ENCODE results near the gene CD40.

CD40 gene

DNA sequence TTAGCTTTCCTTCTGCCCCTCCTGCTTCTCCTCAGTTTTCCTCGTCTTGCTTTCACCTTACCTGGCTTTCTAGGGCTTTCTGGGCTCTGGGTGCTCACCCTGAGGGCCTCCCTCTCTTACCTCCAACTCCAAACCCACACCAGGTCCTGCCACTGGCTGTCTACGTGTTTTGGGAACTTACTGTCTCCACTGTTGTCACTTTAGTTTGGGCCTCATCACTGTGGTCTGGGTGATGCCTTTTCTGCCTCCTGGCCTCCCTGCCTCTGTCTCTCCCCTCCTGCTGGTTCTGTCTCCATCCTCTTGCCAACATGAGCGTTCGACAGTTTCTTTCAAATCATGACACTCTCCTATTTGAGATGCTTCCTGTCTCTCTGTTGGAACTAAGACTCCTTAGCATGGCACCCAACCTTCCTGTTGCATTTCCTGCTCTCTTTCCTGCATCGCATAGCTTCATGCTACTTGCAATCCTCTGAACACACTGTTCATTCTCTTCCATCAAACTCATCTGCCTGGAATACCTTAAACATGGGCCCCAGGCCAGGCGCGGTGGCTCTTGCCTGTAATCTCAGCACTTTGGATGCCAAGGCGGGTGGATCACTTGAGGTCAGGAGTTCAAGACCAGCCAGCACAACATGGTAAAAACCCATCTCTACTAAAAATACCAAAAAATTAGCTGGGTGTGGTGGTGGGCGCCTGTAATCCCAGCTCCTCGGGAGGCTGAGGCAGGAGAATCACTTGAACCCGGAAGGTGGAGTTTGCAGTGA is 5.5 kb downstream of the CD40 start:
- no peak for DNase-seq

DNA sequence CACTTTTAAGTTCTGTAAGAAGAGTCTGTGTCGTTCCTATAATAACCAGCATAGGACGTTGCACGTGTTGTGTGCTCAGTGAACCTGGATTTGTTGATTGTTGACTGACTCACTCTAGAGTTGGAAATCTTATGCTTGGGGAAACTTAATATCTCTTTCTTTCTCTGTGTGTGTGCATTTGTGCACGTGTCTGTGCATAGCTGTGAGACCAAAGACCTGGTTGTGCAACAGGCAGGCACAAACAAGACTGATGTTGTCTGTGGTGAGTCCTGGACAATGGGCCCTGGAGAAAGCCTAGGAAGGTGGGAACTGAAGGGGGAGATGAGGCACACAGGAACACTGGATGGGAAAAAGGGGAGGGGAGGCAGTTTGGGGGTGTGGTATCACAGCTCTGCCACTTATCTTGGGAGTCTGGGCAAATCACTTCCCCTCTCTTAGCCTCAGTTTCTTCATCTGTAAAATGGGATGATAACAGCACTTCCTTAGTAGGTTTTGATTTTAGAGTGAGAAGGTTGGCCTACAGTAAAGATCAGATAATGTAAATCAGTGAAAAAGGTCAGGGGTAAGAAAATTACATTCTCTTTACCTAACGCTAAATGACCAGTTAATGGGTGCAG is 8.4 kb downstream of the CD40 start:
- DNase-seq = no peak

DNA sequence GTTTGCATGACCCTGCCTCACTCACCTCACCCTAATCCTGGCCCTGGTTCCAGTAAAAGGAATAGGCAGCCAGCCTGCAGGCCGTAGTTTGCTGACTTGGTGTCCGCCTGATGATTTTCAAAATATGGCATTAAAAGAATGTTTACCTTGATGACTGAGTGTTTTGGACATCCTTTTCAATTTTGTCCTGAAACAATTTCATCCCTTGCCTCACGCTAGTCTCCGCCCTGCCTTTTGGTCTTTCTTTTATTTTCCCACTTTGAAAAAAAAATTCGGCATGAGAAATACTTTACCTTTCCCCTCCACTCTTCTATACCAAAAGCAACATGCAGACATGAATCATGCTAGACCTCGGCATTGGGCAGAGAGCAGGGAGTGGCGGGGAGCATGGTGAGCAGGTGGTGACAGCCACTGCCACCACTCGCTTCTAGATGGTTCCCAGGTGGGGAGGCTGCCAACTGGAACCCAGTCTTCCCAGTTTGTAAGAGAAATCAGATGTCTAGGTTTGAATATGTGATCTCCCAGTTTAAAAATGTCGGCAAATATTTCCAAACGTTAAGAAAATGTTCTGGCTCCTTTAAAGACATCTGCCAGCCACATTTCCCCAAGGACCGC is 9.4 kb downstream of the CD40 start:
- DNase-seq = no peak

DNA sequence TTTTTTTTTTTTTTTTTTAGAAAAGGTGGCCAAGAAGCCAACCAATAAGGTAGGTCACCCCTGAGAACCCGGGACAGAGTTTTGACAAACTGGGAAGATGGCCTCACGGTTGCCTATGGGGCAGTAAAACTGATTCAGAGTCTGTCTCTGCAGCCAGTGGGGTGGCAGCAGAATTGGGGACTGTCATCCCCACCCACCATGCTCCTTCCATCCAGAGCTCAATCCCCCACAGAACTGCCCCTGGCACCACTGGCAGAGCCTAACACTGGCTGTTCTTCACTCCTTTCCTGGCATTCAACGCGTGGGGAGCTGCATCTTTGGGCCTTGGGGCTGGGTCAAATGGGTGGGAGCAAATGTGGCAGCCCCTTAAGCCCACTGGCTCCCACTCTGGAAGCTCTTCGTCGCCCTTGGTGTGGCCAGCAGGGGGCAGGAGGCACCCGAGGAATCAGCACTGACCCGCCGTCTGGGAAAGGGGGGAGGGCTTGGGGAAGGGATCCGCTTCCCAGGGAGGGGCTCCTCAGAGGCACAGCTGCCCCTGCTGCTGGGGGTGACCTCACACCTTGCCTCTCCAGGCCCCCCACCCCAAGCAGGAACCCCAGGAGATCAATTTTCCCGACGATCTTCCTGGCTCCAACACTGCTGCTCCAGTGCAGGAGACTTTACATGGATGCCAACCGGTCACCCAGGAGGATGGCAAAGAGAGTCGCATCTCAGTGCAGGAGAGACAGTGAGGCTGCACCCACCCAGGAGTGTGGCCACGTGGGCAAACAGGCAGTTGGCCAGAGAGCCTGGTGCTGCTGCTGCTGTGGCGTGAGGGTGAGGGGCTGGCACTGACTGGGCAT is 10.4 kb downstream of the CD40 start:
- no peak for DNase-seq

DNA sequence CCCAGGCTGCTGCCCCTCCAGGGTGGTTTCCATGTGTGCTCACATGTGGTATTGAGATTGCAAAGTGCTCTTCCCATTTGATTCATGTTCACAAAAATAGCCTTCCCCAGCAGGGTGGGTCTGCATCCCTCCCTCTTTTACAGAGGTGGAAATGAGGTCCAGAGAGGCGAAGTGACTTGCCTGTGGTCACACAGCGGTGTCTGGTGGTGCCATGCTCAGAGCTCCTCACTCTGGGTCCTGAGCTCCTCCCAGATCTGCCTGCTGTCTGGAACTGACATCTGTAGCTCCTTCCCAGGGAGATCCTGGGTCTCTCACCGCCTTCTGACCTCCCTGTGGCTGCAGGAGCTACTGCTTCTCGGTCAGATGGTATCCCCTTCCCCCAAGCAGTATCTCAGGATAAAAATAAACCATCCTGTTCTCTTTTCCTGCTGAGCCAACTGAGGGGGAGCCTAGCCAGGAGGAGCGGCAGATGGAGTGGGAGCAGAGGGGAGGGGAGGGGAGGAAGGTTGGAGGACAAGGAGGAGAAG is 11.9 kb downstream of the CD40 start:
- DNase-seq = no peak

DNA sequence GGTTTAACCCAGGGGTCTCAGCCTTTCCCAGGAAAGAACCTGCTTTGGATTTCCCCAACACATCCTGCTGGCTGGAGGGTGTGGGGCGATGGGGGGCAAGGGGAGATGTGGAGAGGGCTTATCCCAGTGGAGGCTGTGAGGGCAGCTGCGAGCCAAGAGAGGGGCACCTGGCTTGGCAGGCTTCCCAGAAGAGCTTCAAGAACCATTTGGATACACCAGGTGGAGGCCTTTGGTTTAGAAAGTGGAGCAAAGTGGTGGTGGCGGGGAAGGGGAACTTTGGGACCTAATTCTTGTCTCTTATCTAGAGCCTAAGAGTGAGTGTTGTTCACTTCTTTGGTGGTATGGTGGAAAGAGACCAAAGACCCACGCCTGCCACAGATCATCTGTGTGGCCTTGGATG is 12.4 kb downstream of the CD40 start:
- DNase-seq = no peak

DNA sequence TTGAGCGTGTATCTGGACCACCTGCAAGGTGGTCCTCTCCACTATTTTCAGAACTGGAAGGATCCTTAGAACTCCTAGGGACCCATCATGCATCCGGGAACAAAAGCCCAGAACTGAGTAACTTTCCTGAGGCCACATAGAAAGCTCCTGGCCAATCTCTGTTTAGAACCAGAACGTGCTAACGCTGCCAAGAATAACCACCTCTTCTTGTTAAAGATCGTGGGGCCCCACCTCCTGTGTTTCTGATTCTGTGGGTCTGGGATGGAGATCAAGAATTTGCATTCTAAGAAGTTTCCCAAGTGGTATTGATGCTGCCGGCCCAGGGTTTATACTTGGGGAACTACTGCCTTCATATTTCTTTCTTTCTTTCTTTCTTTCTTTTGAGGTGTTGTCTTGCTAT is 13.3 kb downstream of the CD40 start:
- no peak for DNase-seq

DNA sequence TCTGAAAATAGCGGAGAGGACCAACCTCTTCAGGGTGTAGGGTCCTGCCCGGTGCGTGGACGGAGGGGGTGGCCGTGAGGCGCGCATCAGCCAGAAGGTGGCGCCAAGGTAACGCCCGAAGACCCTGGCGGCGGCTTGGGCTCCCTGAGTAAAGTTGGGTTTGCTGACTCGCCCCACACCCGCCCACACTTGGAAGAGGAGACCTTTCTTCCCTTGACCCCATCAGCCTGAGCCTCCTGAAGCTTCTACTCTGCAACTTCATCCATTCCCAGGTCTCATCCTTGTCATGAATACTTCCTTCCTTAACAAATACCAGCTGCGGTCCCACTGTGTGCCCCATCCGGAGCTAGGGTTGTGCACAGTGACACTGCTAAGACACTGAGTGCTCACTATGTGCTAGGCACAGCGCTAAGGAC is 14.6 kb downstream of the CD40 start:
- peak; percentile 44 for DNase-seq

DNA sequence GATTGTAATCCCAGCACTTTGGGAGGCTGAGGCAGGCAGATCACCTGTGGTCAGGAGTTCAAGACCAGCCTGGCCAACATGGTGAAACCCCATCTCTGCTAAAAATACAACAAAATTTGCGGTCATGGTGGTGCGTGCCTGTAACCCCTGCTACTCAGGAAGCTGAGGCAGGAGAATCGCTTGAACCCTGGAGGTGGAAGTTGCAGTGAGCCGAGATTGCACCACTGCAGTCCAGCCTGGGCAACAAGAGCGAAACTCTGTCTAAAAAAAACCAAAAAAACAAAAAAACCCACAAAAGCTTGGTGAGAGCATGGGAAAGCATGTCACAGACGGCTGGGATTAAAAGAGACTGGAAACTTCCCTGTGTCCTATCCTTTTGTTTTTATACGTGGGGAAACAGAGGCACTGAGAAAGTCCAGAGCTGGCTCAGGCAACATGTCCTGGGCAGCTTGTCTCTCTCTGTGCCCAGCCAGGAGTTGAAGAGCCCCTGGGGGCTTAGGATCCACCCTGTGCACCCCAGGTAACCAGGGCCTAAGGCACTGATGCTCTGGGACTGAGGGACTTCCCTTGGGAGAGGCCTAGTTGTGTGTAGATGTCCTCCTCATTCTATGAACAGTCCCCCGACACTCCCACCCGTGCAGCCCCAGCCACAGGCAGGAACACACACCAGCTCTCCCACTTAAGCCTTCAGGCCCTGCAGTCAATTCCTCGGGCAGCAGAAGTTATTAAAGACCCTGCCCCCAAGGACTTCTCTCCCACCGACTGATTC is 16.0 kb downstream of the CD40 start:
- DNase-seq = no peak

DNA sequence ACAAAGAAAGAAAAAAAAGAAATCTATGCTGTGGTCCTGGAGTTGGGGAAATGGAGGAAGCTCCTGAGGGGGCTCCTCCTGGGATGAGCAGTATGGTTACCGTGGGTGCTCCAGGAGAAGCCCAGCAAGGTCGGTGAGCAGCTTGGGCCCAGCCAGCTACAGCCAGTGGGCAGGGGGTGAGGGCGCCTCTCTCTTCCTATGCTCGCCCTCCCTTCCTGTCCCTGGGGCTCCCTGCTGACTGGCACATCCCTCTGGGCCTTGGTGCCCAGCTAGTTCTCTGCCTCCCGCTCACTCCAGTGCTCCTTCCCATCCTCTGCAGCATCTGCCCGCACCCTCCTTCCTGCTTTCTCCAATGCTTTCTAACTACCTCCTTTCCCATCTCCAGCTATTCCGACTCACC is 16.6 kb downstream of the CD40 start:
- DNase-seq = no peak

DNA sequence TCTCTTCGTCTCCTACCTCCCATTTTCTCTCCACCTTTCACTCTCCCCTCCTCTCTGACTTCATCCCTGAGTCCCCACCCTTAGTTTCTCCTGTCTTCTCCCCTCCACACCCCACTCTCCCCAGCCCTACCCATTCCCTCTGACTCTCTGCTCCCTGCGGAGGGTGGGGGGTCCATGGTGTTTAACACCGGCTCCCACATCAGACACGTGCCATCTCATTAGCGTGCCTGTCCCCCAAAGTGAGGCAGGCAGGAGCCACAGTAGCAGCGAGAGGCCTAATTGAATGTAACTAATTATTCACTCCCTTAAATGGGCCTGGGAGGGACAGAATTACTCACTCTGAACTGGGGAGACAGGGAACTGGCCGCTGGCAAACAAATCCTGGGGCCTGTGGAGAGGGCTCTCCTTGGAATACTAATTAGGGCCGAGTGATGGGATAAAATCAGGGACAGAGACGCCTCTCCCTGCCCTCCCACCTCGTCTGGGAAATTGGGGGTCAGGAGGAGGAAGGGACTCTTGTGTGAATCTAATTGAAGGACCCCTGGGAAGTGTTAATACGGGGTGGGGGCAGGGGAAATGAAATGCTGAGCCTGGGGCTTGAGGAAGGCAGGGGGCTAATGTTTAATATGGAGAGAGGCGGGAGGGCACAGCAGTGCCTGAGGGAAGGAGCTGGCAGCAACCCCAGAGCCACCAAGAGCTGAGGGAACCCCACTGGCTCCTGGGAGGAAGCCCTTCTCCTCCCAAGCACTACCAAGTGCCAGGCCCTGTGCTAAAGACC is 17.9 kb downstream of the CD40 start:
- no peak for DNase-seq

DNA sequence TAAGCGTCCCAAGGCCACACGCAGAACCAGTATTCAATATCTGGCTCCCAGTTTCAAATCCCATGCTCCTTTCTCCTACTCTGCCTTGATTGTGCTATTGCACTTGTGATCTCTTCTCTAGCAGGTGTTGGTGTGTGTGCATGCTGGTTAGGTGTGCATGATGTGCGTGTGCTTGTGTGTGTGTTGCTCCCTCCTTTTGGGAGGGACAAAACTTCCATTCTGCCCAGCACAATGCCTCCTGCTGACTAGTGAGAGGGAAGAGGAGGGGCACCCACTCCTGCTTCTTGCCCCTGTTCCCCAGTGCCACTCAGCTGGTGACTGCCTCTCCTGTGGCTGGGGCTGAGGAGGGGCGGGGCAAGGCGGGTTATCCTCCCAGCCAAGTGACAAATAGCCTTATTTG is 19.7 kb downstream of the CD40 start:
- DNase-seq = no peak

DNA sequence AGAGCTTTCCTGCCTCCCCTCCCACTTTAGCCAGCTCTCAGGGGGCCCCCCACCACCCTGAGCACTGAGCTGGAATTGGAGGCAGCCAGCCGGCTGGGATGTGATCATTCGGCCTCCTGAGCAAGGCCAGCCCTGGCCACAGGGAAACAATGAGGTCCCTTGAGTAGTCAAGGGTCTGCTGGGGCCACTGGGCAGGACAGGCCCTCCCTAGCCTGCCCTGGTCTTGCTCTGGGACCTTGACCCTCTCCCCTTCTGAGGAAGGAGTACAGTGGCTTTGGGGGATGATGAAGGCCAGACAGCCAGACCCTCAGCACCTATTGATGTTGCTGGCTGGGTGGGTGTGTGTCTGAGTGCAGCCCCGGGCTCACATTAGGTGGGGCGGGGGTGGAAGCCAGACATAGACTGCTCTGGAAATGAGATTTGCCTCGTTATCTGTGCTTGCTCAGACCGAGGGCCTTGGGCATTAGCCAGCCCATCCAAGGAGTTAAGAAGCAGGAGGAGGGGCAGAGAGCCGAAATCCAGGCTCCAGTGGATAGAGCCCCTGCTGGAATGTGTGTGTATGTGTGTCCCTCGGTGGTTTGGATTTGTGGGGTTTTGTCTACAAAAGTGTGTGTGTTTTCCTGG is 21.3 kb downstream of the CD40 start:
- DNase-seq = no peak

DNA sequence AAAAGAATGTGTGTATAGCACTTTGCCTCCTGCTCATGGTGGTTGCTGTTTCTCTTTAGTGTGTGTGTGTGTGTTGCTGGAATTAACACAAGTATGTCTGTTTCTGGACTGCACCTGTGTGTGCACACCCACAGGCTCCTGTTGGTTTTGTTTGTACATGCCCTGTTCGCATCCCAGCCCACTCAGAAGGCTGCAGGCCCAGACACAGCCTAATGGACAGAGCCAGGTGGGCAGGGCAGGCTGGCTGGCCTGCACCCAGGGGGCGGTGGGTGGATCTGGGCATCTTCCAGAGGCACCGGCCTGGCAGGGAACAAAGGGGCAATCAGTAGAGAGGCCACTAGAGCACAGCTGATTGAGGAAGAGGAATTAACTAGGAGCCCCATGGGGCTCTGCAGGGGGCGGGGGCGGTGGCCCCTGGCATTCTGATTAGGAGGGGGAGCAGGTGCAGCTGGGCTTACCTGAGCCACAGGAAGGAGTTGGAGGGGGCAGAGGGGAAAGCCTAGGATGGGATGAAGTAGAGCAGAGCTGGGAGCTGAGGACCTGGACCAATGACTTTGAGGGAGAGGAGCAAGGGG is 21.9 kb downstream of the CD40 start:
- DNase-seq = no peak

DNA sequence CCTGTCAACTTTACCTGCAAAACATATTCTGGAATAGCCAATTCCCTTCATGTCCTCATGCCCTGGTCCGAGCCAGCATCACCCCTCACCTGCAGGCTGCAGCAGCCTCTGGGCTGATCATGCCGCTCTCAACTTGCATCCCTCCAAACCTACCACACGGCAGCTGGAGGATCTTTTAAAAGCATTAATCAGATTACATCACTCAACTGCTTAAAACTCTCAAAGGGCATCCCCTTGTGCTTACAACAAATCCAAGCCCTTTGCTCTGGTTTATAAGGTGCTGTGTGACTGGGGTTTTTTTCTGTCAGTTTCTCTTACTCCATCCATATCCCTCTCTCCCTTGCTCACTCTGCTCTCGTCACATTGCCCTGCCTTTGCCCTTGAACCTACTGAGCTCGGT is 24.0 kb downstream of the CD40 start:
- DNase-seq = no peak

DNA sequence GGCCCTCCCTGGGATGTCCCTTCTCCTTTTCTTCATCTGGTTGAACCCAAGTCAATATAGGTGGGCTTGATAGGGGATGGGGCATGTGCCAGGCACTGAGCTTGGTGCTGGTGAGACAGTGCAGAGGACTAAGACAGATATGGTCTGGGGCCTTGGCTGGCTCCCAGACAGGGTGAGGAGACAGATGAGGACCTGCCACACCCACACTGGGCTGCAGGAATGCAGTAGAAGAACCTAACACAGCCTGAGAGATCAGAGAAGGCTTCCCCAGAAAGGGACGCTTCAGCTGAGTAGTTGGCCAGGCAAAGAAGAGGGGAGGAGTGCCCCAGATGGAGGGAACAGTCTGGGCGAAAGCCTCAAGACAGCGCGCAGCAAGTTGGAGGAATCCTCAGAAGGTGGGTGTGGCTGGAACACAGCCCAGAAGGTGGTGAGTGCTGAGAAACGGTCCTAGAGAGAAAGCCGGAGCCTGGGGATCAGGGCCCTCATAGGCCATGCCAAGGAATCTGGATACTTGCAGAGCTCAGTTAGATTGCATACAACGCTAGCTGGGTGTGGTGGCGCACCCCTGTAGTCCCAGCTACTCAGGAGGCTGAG is 26.4 kb downstream of the CD40 start:
- DNase-seq = no peak

DNA sequence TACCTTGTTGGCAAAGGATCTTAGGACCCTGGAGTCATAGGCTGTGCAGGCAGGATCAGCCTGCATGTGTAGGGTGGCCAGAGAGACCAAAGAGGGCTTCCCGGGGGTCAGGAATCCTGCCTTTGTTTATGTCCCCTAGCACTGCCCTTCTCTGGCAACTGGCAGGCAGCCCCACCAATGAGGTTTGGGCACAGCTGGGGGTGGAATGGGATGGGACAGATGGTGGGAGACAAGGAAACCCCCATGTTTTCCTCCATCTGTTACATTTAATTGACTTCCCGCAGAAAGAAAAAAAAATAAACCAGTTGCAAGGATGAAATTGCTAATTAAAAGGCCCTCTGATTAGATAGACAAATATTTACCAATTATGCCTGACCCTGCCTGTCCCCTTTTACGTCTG is 27.6 kb downstream of the CD40 start:
- DNase-seq = no peak

DNA sequence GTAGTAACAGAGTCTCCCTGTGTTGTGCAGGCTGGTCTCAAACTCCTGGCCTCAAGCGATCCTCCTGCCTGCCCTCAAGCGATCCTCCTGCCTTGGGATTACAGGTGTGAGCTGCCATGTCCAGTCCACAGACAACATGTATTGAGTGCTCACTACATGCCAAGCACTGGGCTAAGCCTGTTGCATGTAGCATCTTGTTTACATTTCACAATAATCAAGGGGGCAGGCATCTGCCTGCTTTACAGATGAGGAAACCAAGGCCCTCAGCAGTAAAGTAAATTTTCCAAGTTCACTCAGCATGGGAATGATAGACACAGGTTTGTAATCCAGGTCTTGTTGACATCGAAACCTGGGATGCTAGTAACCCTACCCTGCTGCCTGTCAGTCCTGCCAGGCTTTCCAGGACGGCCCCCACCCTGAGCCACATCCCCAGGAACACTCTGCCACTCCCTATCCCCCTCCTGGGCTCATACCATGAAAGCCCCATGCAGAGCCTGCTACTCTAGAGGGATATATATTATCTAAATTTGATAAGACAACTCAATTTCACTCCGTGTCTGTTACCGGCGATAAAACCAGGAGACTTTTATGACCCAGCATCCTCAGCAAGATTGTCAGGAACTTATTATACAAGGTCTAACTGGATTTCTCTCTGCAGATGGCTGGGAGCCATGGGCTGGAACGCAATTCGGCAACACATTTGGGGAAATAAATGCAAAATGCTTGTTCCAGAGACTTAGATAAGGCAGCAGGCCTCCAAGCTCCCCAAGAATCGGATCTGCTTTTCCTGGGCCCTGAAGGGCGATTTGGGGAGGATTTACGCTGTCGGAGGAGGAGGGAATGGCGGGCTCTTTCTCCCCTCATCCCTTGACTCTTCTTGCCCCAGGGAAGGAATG is 30.4 kb downstream of the CD40 start:
- DNase-seq = no peak

DNA sequence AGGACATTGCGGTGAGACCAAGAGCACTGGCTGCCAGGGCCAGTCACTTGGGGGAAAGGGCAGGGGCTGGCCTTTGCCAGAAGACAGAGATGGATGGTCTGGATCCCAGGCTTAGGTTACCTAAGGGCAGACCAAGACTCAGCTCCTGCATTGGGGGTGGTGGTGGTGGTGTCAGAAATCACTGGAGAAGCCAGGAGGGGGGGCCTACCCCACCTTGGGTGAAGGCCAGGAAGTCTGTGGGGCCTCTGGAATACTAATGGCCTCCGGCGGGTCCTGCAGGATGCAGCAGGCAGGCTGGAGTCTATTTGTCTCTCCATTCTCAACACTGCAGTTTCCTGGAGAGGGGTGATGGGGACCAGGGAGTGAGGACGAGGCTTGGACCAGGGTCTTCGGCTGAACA is 32.8 kb downstream of the CD40 start:
- DNase-seq = no peak

Measured in CD4-positive, alpha-beta T cell treated with Interleukin-21 for 1 hour (primary cell).